HepG2 (cell line): ENCODE measurements around the gene PNPLA1. TPM values are rescaled to one million over a fixed set of nuclear protein-coding genes. Genes with fewer than 3 reads are reported as not detected.

Experiments used
- ATAC-seq: fragments of 200-7000 bp; cut with Tn5 transposase; 3 replicates; pipeline ENCODE4 v1.9.1; 2020; ENCODE audit warnings: mild to moderate bottlenecking, moderate library complexity
- BruUV-seq: library from RNA; stranded (reverse); fragments of 400-500 nt; replicated peaks from 2 replicates; lab custom pipeline; 2021; lab: Mats Ljungman, UMichigan
- CTCF ChIA-PET: fragments of 300-600 bp; formaldehyde crosslinking; extraction: SDS; loops from one replicate; lab custom pipeline; 2021; ENCODE audit warnings: low total read pairs, inconsistent platforms, low intra/inter-chr PET ratio; lab: Yijun Ruan, JAX
- POLR2A ChIA-PET: fragments of 350-600 bp; sonication (Branson Sonifier 250); formaldehyde crosslinking; loops from one replicate; lab custom pipeline; 2020; ENCODE audit warnings: antibody characterized with exemption, inconsistent platforms; lab: Yijun Ruan, JAX
- DNase-seq: peaks from one replicate; pipeline ENCODE4 v3.0.0-alpha.2; 2015; ENCODE audit warnings: low spot score
- FAIRE-seq: peaks from 3 replicates; lab custom pipeline; 2011; peaks lifted over from hg19 to GRCh38; lab: Jason Lieb, UNC
- H2AFZ ChIP-seq: one replicate; pipeline ENCODE4 v1.6.1; 2011; ENCODE audit warnings: low read length, inconsistent platforms
- H3K27ac ChIP-seq: fragments of 300-600 bp; 3 replicates; pipeline ENCODE4 v1.8.0; 2011; ENCODE audit warnings: mixed run types, mild to moderate bottlenecking, mixed read lengths, low read length, inconsistent platforms; ENCODE audit not compliant: insufficient read depth; ENCODE audit errors: extremely low read length
- H3K27me3 ChIP-seq, 2 experiments: fragments of 200-600 bp in 1 of 2; 2 replicates in 1 of 2; 3 replicates in 1 of 2; pipeline versions ENCODE4 v1.6.0 to v1.8.0; 2011; ENCODE audit warnings: low read length in 2 of 2, mild to moderate bottlenecking in 2 of 2, moderate library complexity in 2 of 2, inconsistent platforms in 1 of 2; ENCODE audit not compliant: insufficient read depth in 2 of 2, control insufficient read depth in 1 of 2
- H3K36me3 ChIP-seq, 2 experiments: fragments of 200-600 bp in 1 of 2; replicated peaks in 1 of 2; 2 replicates in 1 of 2; 3 replicates in 1 of 2; pipeline versions ENCODE4 v1.5.1 to v1.8.0; 2011; ENCODE audit warnings: low read length in 2 of 2, inconsistent platforms in 1 of 2; ENCODE audit not compliant: insufficient read depth in 2 of 2, control insufficient read depth in 1 of 2
- H3K4me1 ChIP-seq: 2 replicates; pipeline ENCODE4 v1.5.1; 2012; ENCODE audit warnings: low read length, inconsistent platforms; ENCODE audit not compliant: insufficient read depth
- H3K4me2 ChIP-seq: 2 replicates; pipeline ENCODE4 v1.6.0; 2011; ENCODE audit warnings: low read depth, low read length, inconsistent platforms
- H3K4me3 ChIP-seq, 3 experiments: fragments of 200-600 bp in 1 of 3; sonication (generic), shearing (Covaris generic) in 1 of 3; replicated peaks in 1 of 3; 2 replicates each; pipeline ENCODE4 v1.5.1; 2011 to 2016; ENCODE audit warnings: low read length in 3 of 3, inconsistent platforms in 2 of 3, low read depth in 2 of 3, mild to moderate bottlenecking in 2 of 3, control low read depth in 1 of 3, mixed read lengths in 1 of 3; ENCODE audit not compliant: insufficient read depth in 1 of 3
- H3K79me2 ChIP-seq: one replicate; pipeline ENCODE4 v1.6.1; 2011; ENCODE audit warnings: low read length, inconsistent platforms; ENCODE audit not compliant: insufficient read depth
- H3K9ac ChIP-seq: 2 replicates; pipeline ENCODE4 v1.6.0; 2011; ENCODE audit warnings: mild to moderate bottlenecking, low read depth, low read length, inconsistent platforms; ENCODE audit not compliant: insufficient read depth
- H3K9me3 ChIP-seq: 2 replicates; pipeline ENCODE4 v1.5.1; 2012; ENCODE audit warnings: mild to moderate bottlenecking, low read length
- H4K20me1 ChIP-seq: 2 replicates; pipeline ENCODE4 v1.6.0; 2011; ENCODE audit warnings: inconsistent platforms, mild to moderate bottlenecking, low read length, moderate library complexity; ENCODE audit not compliant: insufficient read depth
- ELF4 ChIP-seq: sonication (generic); formaldehyde crosslinking; IDR thresholded peaks from 2 replicates; pipeline ENCODE4 v1.5.0; 2020; ENCODE audit warnings: missing genetic modification reagents, mild to moderate bottlenecking, moderate library complexity, borderline replicate concordance
- FLYWCH1 ChIP-seq: sonication (generic); formaldehyde crosslinking; IDR thresholded peaks from 2 replicates; pipeline ENCODE4 v1.8.1; 2023; ENCODE audit warnings: mild to moderate bottlenecking, missing genetic modification reagents
- NFKBIZ ChIP-seq: IDR thresholded peaks from 2 replicates; pipeline ENCODE4 v1.6.1; 2018; ENCODE audit warnings: missing genetic modification reagents, missing compliant biosample characterization
- SMC3 ChIP-seq: IDR thresholded peaks from 2 replicates; pipeline ENCODE4 v1.6.1; 2011; ENCODE audit warnings: low read length, improper control_type of control experiment
- STAG1 ChIP-seq: sonication (generic); formaldehyde crosslinking; IDR thresholded peaks from 2 replicates; pipeline ENCODE4 v1.4.0; 2020; ENCODE audit warnings: missing genetic modification reagents
- TEF ChIP-seq: sonication (generic); formaldehyde crosslinking; IDR thresholded peaks from 2 replicates; pipeline ENCODE4 v1.5.0; 2020; ENCODE audit warnings: missing genetic modification reagents
- ZNF512 ChIP-seq: sonication (generic); formaldehyde crosslinking; IDR thresholded peaks from 2 replicates; pipeline ENCODE4 v1.4.0; 2020; ENCODE audit warnings: mild to moderate bottlenecking, missing genetic modification reagents
- ZNF691 ChIP-seq: sonication (generic); formaldehyde crosslinking; IDR thresholded peaks from 2 replicates; pipeline ENCODE4 v1.4.0; 2020; ENCODE audit warnings: missing genetic modification reagents, low read depth, mild to moderate bottlenecking, borderline replicate concordance
- ZNF788 ChIP-seq: sonication (generic); formaldehyde crosslinking; IDR thresholded peaks from 2 replicates; pipeline ENCODE4 v1.5.0; 2020; ENCODE audit warnings: mild to moderate bottlenecking, missing genetic modification reagents, borderline replicate concordance
- ZSCAN25 ChIP-seq: sonication (generic); formaldehyde crosslinking; IDR thresholded peaks from 2 replicates; pipeline ENCODE4 v1.8.0; 2022; ENCODE audit warnings: mild to moderate bottlenecking, missing genetic modification reagents
- WGBS: methylation state at CpG from one replicate; pipeline ENCODE4 v1.1.6; 2017; ENCODE audit warnings: low lambda C conversion rate; 5-methylcytosine and 5-hydroxymethylcytosine counted together
- in situ Hi-C: cut with HindIII; loops from 2 replicates; pipeline ENCODE4 v1.10.0; 2017; ENCODE audit warnings: low pct_unique_long_range_greater_than_20kb; ENCODE audit not compliant: extremely low pct_ligation_motif_present
- intact Hi-C: fragments of 100-400 bp; cut with micrococcal nuclease; formaldehyde crosslinking; loops from one replicate; pipeline ENCODE4 v1.10.0; 2022; ENCODE audit not compliant: unreplicated experiment
- polyA plus RNA-seq, 8 experiments: library from polyadenylated mRNA; depleted of rRNA in 3 of 8; stranded (reverse) in 7 of 8; unstranded in 1 of 8; fragments of >200 nt; fragmentation: Illumina TruSeq in 4 of 8; extraction: Trizol in 4 of 8; gene quantifications; 2 replicates each; pipeline versions ENCODE4 v1.2.1 to v1.2.3, GENCODE V29; 2011 to 2016; ENCODE audit warnings: low read depth in 4 of 8, missing spikeins in 1 of 8, mixed read lengths in 1 of 8; ENCODE audit not compliant: insufficient read depth in 1 of 8
- total RNA-seq, 5 experiments: library from RNA; depleted of rRNA; stranded (reverse); fragments of >200 nt; fragmentation: Illumina TruSeq; extraction: Trizol; gene quantifications; 2 replicates each; pipeline ENCODE4 v1.2.3, GENCODE V29; 2016; ENCODE audit warnings: low read depth in 1 of 5

PNPLA1 gene
- total and polyA plus RNA-seq, 2 of the 13 experiments (the other 11 are each of a cell fraction or from before 2014, with no cell fraction given), result not detected

GRCh38 chr6:36241728-36242127, 28.1 kb upstream of the PNPLA1 start:
- POLR2A ChIA-PET, result interaction anchor here (0.6 kb wide), 1 partner anchor 962 kb away, joined by 3 read pairs; no protein-coding TSS in a partner anchor
- intact Hi-C loops, result no loop called here

GRCh38 chr6:36242161-36242560, 27.7 kb upstream of the PNPLA1 start:
- POLR2A ChIA-PET, result interaction anchor here (0.6 kb wide), 1 partner anchor 963 kb away, joined by 3 read pairs; no protein-coding TSS in a partner anchor
- H3K36me3 ChIP-seq, result no peaks in the 10 kb centered on the region
- 68% methylated on average over 5 of the region's 5 CpGs for WGBS
- no peaks in the 10 kb centered on the region for H4K20me1 ChIP-seq
- in situ Hi-C loops (no loop called here), intact Hi-C loops (no loop called here)
- peak overlapping the region; percentile 21; the same call in 1 of the 2 replicates for H3K4me2 ChIP-seq
- FAIRE-seq (no peak), ATAC-seq (no peak), DNase-seq (no peak)
- no peak overlapping the region for H3K27ac ChIP-seq
- H3K9ac ChIP-seq, result no peak overlapping the region
- no peak overlapping the region for H3K4me3 ChIP-seq
- no TSS peak for BruUV-seq
- H3K27me3 ChIP-seq, result no peaks in the 10 kb centered on the region
- H2AFZ ChIP-seq, result no peak overlapping the region
- no peaks in the 10 kb centered on the region for H3K79me2 ChIP-seq
- H3K4me1 ChIP-seq, result peaks cover 60% of the 10 kb centered on the region
- no peaks in the 10 kb centered on the region for H3K9me3 ChIP-seq
- CTCF ChIA-PET, result no interaction called here
- TF ChIP-seq ZNF512 (CRISPR knock-in tag) (0 out of 2 replicates have a peak, but pooled peaks have one; percentile 49), SMC3 (no peak), STAG1 (CRISPR knock-in tag) (no peak), TEF (CRISPR knock-in tag) (no peak), FLYWCH1 (CRISPR knock-in tag) (no peak), ELF4 (CRISPR knock-in tag) (no peak)

More at GRCh38 chr6:36241728-36242127, 28.1 kb upstream of the PNPLA1 start:
- no peak overlapping the region for H3K9ac ChIP-seq
- FAIRE-seq (no peak), DNase-seq (no peak), ATAC-seq (no peak)
- no peak overlapping the region for H3K27ac ChIP-seq
- WGBS, result 56% methylated on average over 10 of the region's 10 CpGs
- TF ChIP-seq ZNF691 (CRISPR knock-in tag) (no peak), ZSCAN25 (CRISPR knock-in tag) (no peak), ZNF788 (CRISPR knock-in tag) (no peak), NFKBIZ (CRISPR knock-in tag) (no peak)
- H3K4me3 ChIP-seq, result no peak overlapping the region
- in situ Hi-C loops, result no loop called here
- no peaks in the 10 kb centered on the region for H3K36me3 ChIP-seq
- H2AFZ ChIP-seq, result no peak overlapping the region
- CTCF ChIA-PET, result no interaction called here
- no peaks in the 10 kb centered on the region for H3K79me2 ChIP-seq
- H3K4me1 ChIP-seq, result peaks cover 60% of the 10 kb centered on the region
- no peaks in the 10 kb centered on the region for H4K20me1 ChIP-seq
- no peaks in the 10 kb centered on the region for H3K27me3 ChIP-seq
- BruUV-seq, result no TSS peak
- no peaks in the 10 kb centered on the region for H3K9me3 ChIP-seq
- H3K4me2 ChIP-seq, result no peak overlapping the region
